Measurements from ENCODE around the gene XRCC5. TPM values are rescaled to one million over a fixed set of nuclear protein-coding genes. Genes with fewer than 3 reads are reported as not detected.

XRCC5 gene
- total RNA-seq, 1 donor from 2014 or later: 303 TPM

DNA sequence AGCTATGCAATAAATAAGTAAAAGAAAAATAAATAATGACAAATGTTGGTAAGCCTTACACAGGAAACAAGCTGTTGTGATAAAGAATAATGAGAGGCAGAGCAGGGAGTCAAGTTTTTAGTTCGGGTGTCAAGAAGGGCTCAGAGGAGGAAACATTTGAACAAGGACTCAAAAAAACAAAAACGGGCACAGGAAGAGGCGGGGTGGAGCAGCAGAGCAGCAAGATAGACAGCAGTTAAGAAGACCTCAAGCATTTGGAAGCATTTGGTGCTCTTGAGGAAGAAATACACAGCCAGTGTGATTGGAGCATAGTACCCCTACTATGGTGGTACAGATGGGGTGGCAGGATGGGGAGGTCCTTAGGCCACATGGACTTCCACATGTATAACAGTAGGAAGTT, 24.6 kb upstream of the XRCC5 start:
- no peaks in the 10 kb centered on the region for H3K9me3 Mint-ChIP-seq
- no peaks in the 10 kb centered on the region for H3K27me3 Mint-ChIP-seq
- H3K4me3 Mint-ChIP-seq: peak overlapping the region; percentile 26
- H3K36me3 Mint-ChIP-seq (ENCODE audit: low read depth): peaks cover 2% of the 10 kb centered on the region
- POLR2A ChIA-PET: interaction anchor here (1.2 to 2.3 kb wide), 2 partner anchors 13 to 25 kb away, joined by 3 to 13 read pairs; partner anchors contain the start of gene XRCC5
- DNase-seq (no peak), ATAC-seq (ENCODE audit: low read depth) (no peak)
- H3K27ac Mint-ChIP-seq: peak overlapping the region; percentile 64
- no peak for TF ChIP-seq CTCF (IDR thresholded peaks at IDR 0.05)
- intact Hi-C loops (cut with micrococcal nuclease): no loop called here
- CTCF ChIA-PET: no interaction called here
- H3K4me1 Mint-ChIP-seq: peaks cover 51% of the 10 kb centered on the region

DNA sequence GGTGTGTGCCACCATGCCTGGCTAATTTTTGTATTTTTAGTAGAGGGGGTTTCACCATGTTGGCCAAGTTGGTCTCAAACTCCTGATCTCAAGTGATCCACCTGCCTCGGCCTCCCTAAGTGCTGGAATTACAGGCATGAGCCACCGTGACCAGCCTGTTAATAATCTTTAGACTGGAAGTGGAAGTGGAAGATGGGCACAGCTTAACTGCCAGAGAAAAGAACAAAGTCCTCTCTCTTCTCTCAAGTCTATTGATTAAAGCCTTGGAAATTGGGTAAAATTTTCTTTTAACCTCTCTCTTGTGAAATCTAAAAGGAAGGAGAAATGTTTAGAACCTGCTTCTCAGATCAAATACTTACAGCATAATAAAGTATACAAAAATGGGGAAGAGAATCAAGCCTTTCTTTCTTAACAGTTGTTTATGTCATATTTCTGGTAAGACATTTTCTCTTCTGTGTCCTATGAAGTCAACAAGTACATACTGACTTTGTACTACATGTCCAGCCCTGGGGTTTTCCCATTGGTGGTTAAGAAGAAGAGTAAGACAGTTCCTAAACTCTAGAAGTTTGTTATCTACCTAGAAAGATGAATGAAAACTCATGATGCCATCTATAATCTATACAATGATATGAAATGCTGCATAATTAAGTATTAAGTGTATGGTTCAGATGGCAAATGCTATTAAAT, 22.8 kb upstream of the XRCC5 start:
- H3K27me3 Mint-ChIP-seq: no peaks in the 10 kb centered on the region
- no peaks in the 10 kb centered on the region for H3K9me3 Mint-ChIP-seq
- peaks cover 43% of the 10 kb centered on the region for H3K4me1 Mint-ChIP-seq
- intact Hi-C loops (cut with micrococcal nuclease): no loop called here
- no peak overlapping the region for H3K4me3 Mint-ChIP-seq
- TF ChIP-seq CTCF (IDR thresholded peaks at IDR 0.05): no peak
- CTCF ChIA-PET: no interaction called here
- POLR2A ChIA-PET: no interaction called here
- peaks cover 2% of the 10 kb centered on the region for H3K36me3 Mint-ChIP-seq (ENCODE audit: low read depth)
- DNase-seq (no peak), ATAC-seq (ENCODE audit: low read depth) (no peak)
- no peak overlapping the region for H3K27ac Mint-ChIP-seq

DNA sequence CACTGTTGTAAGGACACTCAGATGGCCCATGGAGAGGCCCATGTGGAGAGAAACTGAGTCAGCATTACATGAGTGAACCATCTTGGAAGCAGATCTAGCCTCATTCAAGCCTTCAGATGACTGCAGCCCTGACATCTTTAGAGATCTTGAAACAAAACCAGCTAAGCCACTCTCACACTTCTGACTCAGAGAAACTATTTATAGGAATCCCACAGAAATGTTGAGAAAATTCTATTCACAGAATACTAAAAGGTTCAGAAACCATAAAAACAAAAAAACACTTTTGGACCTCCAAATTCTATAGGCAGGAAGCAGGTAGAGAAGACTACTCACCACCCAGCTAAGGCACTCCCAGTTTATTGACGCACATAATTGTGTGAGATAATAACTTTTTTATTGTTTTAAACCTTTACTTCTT, 18.8 kb upstream of the XRCC5 start:
- TF ChIP-seq CTCF (IDR thresholded peaks at IDR 0.05): no peak
- H3K9me3 Mint-ChIP-seq: no peaks in the 10 kb centered on the region
- CTCF ChIA-PET: no interaction called here
- peaks cover 3% of the 10 kb centered on the region for H3K4me1 Mint-ChIP-seq
- ATAC-seq (ENCODE audit: low read depth): no peak
- POLR2A ChIA-PET: no interaction called here
- no peak overlapping the region for H3K27ac Mint-ChIP-seq
- H3K4me3 Mint-ChIP-seq: no peak overlapping the region
- H3K27me3 Mint-ChIP-seq: no peaks in the 10 kb centered on the region
- no peaks in the 10 kb centered on the region for H3K36me3 Mint-ChIP-seq (ENCODE audit: low read depth)
- intact Hi-C loops (cut with micrococcal nuclease): no loop called here
- DNase-seq: no peak

DNA sequence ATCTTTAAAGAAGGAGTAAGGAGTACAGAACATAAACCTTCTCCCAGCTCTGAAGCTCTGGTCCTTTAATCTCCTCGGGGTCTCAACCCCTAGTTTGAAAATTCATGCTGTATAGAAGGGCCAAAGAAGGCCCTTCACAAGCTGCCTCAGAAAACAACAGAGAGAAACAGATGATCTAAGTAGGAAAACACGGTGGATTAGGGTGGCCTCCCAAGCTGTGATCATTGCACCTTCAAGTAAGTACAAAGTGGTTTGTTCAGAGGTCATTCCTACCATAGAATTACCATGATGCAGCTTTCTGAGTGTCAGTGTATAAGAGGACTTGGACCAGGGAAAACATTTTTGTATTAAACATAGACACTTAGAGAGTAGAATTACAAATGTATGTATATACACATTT, 16.5 kb upstream of the XRCC5 start:
- no peak for TF ChIP-seq CTCF (IDR thresholded peaks at IDR 0.05)
- intact Hi-C loops (cut with micrococcal nuclease): no loop called here
- ATAC-seq (ENCODE audit: low read depth) (no peak), DNase-seq (no peak)
- no peaks in the 10 kb centered on the region for H3K4me1 Mint-ChIP-seq
- H3K27me3 Mint-ChIP-seq: no peaks in the 10 kb centered on the region
- no peaks in the 10 kb centered on the region for H3K9me3 Mint-ChIP-seq
- H3K36me3 Mint-ChIP-seq (ENCODE audit: low read depth): no peaks in the 10 kb centered on the region
- CTCF ChIA-PET: interaction anchor here (1.0 to 1.4 kb wide), 2 partner anchors 56 to 60 kb away, joined by 3 read pairs; no protein-coding TSS in a partner anchor
- POLR2A ChIA-PET: no interaction called here
- H3K27ac Mint-ChIP-seq: no peak overlapping the region
- H3K4me3 Mint-ChIP-seq: no peak overlapping the region

GRCh38 chr2:216094701-216095100, 14.4 kb upstream of the XRCC5 start:
- Mint-ChIP-seq H3K36me3 (ENCODE audit: low read depth) (peaks cover under 1% of the 10 kb centered on the region), H3K4me3 (no peak overlapping the region), H3K4me1 (no peaks in the 10 kb centered on the region), H3K27me3 (no peaks in the 10 kb centered on the region), H3K9me3 (no peaks in the 10 kb centered on the region), H3K27ac (no peak overlapping the region)
- DNase-seq (no peak), ATAC-seq (ENCODE audit: low read depth) (no peak)
- TF ChIP-seq CTCF (IDR thresholded peaks at IDR 0.05): no peak
- ChIA-PET POLR2A (no interaction called here), CTCF (no interaction called here)
- intact Hi-C loops (cut with micrococcal nuclease): no loop called here

Measured in activated B cell treated with CpG ODN at 0.5 μM for 24 hours (primary cell).